Smooth muscle cell (in vitro differentiated cells): ENCODE data around the gene TXNL4A. TPM values are rescaled to one million over a fixed set of nuclear protein-coding genes. Genes with fewer than 3 reads are reported as not detected.

ENCODE experiments used
- DNase-seq: peaks from one replicate; lab custom pipeline; 2025; ENCODE audit not compliant: unreplicated experiment; lab: John Stamatoyannopoulos, UW
- H2AFZ ChIP-seq: fragments of 200-600 bp; sonication (generic); 2 replicates; pipeline ENCODE4 v1.6.0; 2016; ENCODE audit warnings: antibody characterized with exemption, low read depth, mild to moderate bottlenecking
- H3F3A ChIP-seq: fragments of 200-600 bp; sonication (generic); 2 replicates; pipeline ENCODE4 v1.6.0; 2017; ENCODE audit warnings: antibody characterized with exemption, low read depth
- H3K27ac ChIP-seq: fragments of 200-600 bp; sonication (generic); 2 replicates; pipeline ENCODE4 v1.5.1; 2016; ENCODE audit warnings: low read depth, mild to moderate bottlenecking
- H3K27me3 ChIP-seq: fragments of 200-600 bp; sonication (generic); 2 replicates; pipeline ENCODE4 v1.6.1; 2016; ENCODE audit warnings: low read depth, mild to moderate bottlenecking
- H3K36me3 ChIP-seq: fragments of 200-600 bp; sonication (generic); 2 replicates; pipeline ENCODE4 v1.5.1; 2016; ENCODE audit warnings: low read depth
- H3K4me1 ChIP-seq: fragments of 200-600 bp; sonication (generic); 2 replicates; pipeline ENCODE4 v1.5.1; 2016; ENCODE audit warnings: low read depth
- H3K4me2 ChIP-seq: fragments of 200-600 bp; sonication (generic); 2 replicates; pipeline ENCODE4 v1.6.0; 2016; ENCODE audit warnings: mild to moderate bottlenecking
- H3K4me3 ChIP-seq: fragments of 200-600 bp; sonication (generic); 2 replicates; pipeline ENCODE4 v1.5.1; 2016; ENCODE audit warnings: mild to moderate bottlenecking
- H3K79me2 ChIP-seq: fragments of 200-600 bp; sonication (generic); 2 replicates; pipeline ENCODE4 v1.6.0; 2016; ENCODE audit warnings: low read depth, mild to moderate bottlenecking
- H3K9ac ChIP-seq: fragments of 200-600 bp; sonication (generic); 2 replicates; pipeline ENCODE4 v1.6.0; 2016; ENCODE audit warnings: low read depth
- H3K9me3 ChIP-seq: fragments of 200-600 bp; sonication (generic); replicated peaks from 2 replicates; pipeline ENCODE4 v1.5.1; 2016; ENCODE audit warnings: low read depth
- H4K20me1 ChIP-seq: fragments of 200-600 bp; sonication (generic); 2 replicates; pipeline ENCODE4 v1.6.0; 2016; ENCODE audit warnings: low read depth
- WGBS: methylation state at CpG from one replicate; pipeline ENCODE4 v1.1.7; 2016; ENCODE audit warnings: low lambda C conversion rate; 5-methylcytosine and 5-hydroxymethylcytosine counted together
- polyA plus RNA-seq: library from polyadenylated mRNA; unstranded; fragments of >200 nt; fragmentation: Nextera tagmentation; extraction: Ambion mirVana; gene quantifications from 2 replicates; pipeline ENCODE4 v1.2.1, GENCODE V29; 2016
- total RNA-seq: library from RNA; depleted of rRNA; stranded (reverse); fragments of >200 nt; gene quantifications from 2 replicates; pipeline ENCODE4 v1.2.3, GENCODE V29; 2014
- TF ChIP-seq, protein P1 (sequence below): fragments of 200-600 bp; sonication (generic); IDR thresholded peaks from 2 replicates; pipeline ENCODE4 v1.5.1; 2017; ENCODE audit warnings: borderline replicate concordance, mild to moderate bottlenecking, antibody characterized with exemption; ENCODE audit not compliant: insufficient read depth, poor library complexity, severe bottlenecking

Gene TXNL4A
- total and polyA plus RNA-seq, 2 experiments from 2014 or later: 62.2 to 243 TPM

DNA sequence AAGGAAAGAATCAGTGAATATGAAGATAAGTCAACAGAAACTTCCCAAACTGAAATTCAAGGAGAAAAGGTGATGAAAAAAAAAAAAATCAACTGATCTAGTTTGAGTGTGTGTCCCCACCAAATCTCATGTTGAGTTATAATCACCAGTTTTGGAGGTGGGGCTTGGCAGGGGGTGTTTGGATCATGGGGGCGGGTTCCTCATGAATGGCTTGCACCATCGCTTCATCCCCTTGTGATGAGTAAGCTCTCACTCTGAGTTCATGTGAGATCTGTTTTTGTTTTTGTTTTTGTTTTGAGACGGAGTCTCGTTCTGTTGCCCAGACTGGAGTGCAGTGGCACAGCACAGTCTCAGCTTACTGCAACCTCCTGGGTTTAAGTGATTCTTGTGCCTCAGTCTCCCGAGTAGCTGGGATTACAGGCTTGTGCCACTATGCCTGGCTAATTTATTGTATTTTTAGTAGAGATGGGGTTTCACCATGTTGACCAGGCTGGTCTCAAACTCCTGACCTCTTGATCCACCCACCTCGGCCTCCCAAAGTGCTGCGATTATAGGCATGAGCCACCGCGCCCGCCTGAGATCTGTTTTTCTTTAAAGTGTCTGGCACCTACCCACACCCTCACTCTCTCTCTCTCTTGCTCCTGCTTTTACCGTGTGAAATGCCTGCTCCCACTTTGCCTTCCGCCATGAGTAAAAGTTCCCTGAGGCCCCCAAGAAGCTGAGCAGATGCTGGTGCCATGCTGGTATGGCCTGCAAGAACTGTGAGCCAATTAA is 32.9 kb downstream of the TXNL4A start:
- H3K9me3 ChIP-seq: no peaks in the 10 kb centered on the region
- no peak overlapping the region for H3K9ac ChIP-seq
- 86% methylated on average over 12 of the region's 12 CpGs for WGBS
- H4K20me1 ChIP-seq: peaks cover 2% of the 10 kb centered on the region
- no peak for DNase-seq
- no peak overlapping the region for H3K4me3 ChIP-seq
- H3K4me2 ChIP-seq: no peak overlapping the region
- no peak overlapping the region for H2AFZ ChIP-seq
- H3K36me3 ChIP-seq: no peaks in the 10 kb centered on the region
- no peaks in the 10 kb centered on the region for H3K27me3 ChIP-seq
- peaks cover 7% of the 10 kb centered on the region for H3K79me2 ChIP-seq
- H3F3A ChIP-seq: peaks cover under 1% of the 10 kb centered on the region
- TF ChIP-seq, protein P1, sequence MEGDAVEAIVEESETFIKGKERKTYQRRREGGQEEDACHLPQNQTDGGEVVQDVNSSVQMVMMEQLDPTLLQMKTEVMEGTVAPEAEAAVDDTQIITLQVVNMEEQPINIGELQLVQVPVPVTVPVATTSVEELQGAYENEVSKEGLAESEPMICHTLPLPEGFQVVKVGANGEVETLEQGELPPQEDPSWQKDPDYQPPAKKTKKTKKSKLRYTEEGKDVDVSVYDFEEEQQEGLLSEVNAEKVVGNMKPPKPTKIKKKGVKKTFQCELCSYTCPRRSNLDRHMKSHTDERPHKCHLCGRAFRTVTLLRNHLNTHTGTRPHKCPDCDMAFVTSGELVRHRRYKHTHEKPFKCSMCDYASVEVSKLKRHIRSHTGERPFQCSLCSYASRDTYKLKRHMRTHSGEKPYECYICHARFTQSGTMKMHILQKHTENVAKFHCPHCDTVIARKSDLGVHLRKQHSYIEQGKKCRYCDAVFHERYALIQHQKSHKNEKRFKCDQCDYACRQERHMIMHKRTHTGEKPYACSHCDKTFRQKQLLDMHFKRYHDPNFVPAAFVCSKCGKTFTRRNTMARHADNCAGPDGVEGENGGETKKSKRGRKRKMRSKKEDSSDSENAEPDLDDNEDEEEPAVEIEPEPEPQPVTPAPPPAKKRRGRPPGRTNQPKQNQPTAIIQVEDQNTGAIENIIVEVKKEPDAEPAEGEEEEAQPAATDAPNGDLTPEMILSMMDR: no peak
- no peak overlapping the region for H3K27ac ChIP-seq
- H3K4me1 ChIP-seq: peaks cover 17% of the 10 kb centered on the region

DNA sequence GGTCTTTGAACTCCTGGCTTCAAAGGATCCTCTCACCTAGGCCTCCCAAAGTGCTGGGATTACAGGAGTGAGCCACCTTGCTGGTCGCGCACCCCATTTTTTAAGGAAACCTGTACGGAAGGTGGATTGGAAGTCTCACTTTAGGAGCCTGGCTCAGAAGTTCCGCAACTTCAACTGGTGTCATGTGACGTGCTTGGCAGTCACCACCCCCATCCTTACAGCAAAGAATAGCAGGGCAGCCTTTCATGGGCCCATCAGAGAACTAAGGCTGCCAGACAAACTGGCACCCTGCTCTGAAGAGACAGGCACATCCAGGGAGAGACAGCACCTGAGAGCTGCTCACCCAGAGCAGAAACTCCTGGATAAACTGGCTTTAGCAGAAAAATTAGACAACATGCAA is 33.6 kb downstream of the TXNL4A start:
- Histone ChIP-seq H3K4me1 (peaks cover 19% of the 10 kb centered on the region), H3K27me3 (no peaks in the 10 kb centered on the region), H3K4me2 (no peak overlapping the region), H2AFZ (no peak overlapping the region), H4K20me1 (peaks cover 9% of the 10 kb centered on the region), H3F3A (no peaks in the 10 kb centered on the region), H3K9me3 (no peaks in the 10 kb centered on the region), H3K4me3 (no peak overlapping the region), H3K27ac (no peak overlapping the region), H3K79me2 (peaks cover 14% of the 10 kb centered on the region), H3K36me3 (no peaks in the 10 kb centered on the region), H3K9ac (no peak overlapping the region)
- no peak for DNase-seq
- TF ChIP-seq, protein P1: no peak
- 94% methylated on average over 5 of the region's 5 CpGs for WGBS

DNA sequence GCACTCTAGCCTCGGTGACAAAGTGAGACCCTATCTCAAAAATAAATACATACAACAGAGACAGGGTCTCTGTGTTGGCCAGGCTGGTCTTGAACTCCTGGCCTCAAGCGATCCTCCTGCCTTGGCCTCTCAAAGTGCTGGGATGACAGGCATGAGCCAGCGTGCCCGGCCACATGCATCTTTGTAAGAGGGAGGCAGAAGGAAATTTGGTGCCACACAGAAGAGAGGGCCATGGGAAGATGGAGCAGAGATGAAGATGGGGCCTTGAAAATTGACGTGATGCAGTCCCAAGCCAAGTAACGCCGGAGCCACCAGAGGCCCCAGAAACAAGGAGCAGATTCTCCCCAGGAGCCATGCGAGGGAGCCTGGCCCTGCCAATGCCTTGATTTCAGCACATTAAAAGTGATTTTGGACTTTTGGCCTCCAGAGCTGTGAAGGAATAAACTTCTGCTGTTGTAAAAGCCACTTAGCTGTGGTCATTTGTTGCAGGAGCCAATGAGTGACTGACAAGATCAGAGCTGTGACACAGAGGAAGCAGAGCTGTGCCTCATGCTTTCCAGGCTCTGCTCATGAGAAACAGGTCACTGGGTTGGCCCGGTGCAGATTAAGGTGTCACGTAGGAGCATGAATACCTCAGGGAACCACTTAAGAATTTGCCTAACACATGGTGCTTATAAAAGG is 34.3 kb downstream of the TXNL4A start:
- Histone ChIP-seq H3K79me2 (peaks cover 21% of the 10 kb centered on the region), H3K36me3 (no peaks in the 10 kb centered on the region), H3K4me2 (no peak overlapping the region), H3K27me3 (no peaks in the 10 kb centered on the region), H3K27ac (no peak overlapping the region), H2AFZ (no peak overlapping the region), H4K20me1 (peaks cover 16% of the 10 kb centered on the region), H3K4me1 (peaks cover 15% of the 10 kb centered on the region), H3K4me3 (no peak overlapping the region), H3K9ac (no peak overlapping the region), H3F3A (no peaks in the 10 kb centered on the region), H3K9me3 (no peaks in the 10 kb centered on the region)
- 82% methylated on average over 10 of the region's 10 CpGs for WGBS
- DNase-seq: no peak
- TF ChIP-seq, protein P1: no peak
